Right lobe of liver (tissue), 6 donors: ENCODE measurements around the gene TNIP2. TPM values are rescaled to one million over a fixed set of nuclear protein-coding genes. Genes with fewer than 3 reads are reported as not detected.
A peak's percentile ranks its signal among the peaks of the same experiment; 100 is the strongest.

Experiments
- ATAC-seq, 4 donors: fragments of 200-7000 bp; cut with Tn5 transposase; one replicate each; pipeline ENCODE4 v1.9.1; 2020; ENCODE audit warnings: mild to moderate bottlenecking in 4 of 4, moderate library complexity in 4 of 4
- DNase-seq, 3 donors: peaks; one replicate each; pipeline ENCODE4 v3.0.0-alpha.2; 2020
- H3K27ac ChIP-seq, 3 donors: fragments of 200-600 bp; one replicate each; pipeline ENCODE4 v1.8.0; 2022
- H3K27me3 ChIP-seq, 2 donors: fragments of 200-600 bp; one replicate each; pipeline ENCODE4 v1.8.0; 2022
- H3K36me3 ChIP-seq, 4 donors: fragments of 200-600 bp; sonication (generic) in 1 of 4; one replicate each; pipeline versions ENCODE4 v1.5.1 to v1.8.0; 2017 to 2022; ENCODE audit warnings: control low read depth in 1 of 4
- H3K4me1 ChIP-seq, 4 donors: fragments of 200-600 bp; sonication (generic) in 1 of 4; one replicate each; pipeline versions ENCODE4 v1.5.1 to v1.8.0; 2017 to 2022; ENCODE audit warnings: control low read depth in 1 of 4
- H3K4me3 ChIP-seq, 3 donors: fragments of 200-600 bp; one replicate each; pipeline ENCODE4 v1.8.0; 2022
- H3K9me3 ChIP-seq, 4 donors: fragments of 200-600 bp; sonication (generic) in 1 of 4; one replicate each; pipeline versions ENCODE4 v1.5.1 to v1.8.0; 2017 to 2022; ENCODE audit warnings: control low read depth in 1 of 4
- POLR2A ChIP-seq: fragments of 450-650 bp; IDR thresholded peaks from one replicate; pipeline ENCODE4 v1.6.1; 2017; ENCODE audit warnings: antibody characterized with exemption, mild to moderate bottlenecking
- WGBS: methylation state at CpG from one replicate; pipeline ENCODE4 v1.1.6; 2018; ENCODE audit warnings: low coverage, low lambda C conversion rate; ENCODE audit not compliant: insufficient coverage; ENCODE audit errors: missing lambda C conversion rate; 5-methylcytosine and 5-hydroxymethylcytosine counted together
- intact Hi-C, 2 donors: fragments of 100-400 bp; cut with DNase I; formaldehyde crosslinking; loops; one replicate each; pipeline versions ENCODE4 v1.11.2 to v1.14.1; 2022
- total RNA-seq, 6 experiments: library from RNA; depleted of rRNA in 2 of 6; stranded (reverse); fragments of >200 nt in 2 of 6; fragmentation: NEBNext Ultra II Directional in 3 of 6; extraction: Animal tissue kit (Norgen Biotek cat#: 25700) in 3 of 6; gene quantifications; one replicate each; pipeline versions ENCODE4 v1.1.0 to v1.2.4, GENCODE V29; 2016 to 2023
- TF ChIP-seq, protein P1 (sequence below), 4 donors: fragments of 200-600 bp in 3 of 4; fragments of 450-650 bp in 1 of 4; IDR thresholded peaks; one replicate each; pipeline versions ENCODE4 v1.5.1 to v1.8.0; 2016 to 2022; ENCODE audit warnings: antibody characterized with exemption in 4 of 4, mild to moderate bottlenecking in 2 of 4
- donor health status: DM: no; HTN: yes; CAD: no.
- donor health status: DM: no; HTN: no; CAD: no.
- donor health status: DM: no; HTN: no; CAD: no.
- donor health status: DM: no; HTN: yes; CAD: no.
- donor health status: DM: no; HTN: yes; CAD: no.

Gene TNIP2
- total RNA-seq, 6 experiments from 2014 or later = 9.7 to 40.6 (median 18.8) TPM

DNA sequence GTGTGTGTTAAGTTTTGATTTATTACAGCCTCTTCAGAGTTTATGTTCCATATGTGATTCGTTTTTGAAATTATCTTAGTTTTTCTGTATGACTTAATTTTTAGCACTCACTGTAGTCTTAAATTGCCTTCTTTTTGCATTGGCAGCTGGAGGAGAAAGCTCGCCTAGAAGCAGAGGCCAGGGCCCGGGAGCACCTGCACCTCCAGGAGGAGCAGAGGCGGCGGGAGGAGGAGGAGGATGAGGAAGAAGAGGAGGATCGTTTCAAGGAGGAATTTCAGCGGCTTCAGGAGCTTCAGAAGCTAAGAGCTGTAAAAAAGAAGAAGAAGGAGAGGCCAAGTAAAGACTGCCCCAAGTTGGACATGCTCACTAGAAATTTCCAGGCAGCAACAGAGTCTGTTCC lies 56.6 kb downstream of the TNIP2 start:
- no peaks in the 10 kb centered on the region for H3K27me3 ChIP-seq
- WGBS = 87% methylated on average over 3 of the region's 7 CpGs
- no peak for DNase-seq
- TF ChIP-seq, protein P1, sequence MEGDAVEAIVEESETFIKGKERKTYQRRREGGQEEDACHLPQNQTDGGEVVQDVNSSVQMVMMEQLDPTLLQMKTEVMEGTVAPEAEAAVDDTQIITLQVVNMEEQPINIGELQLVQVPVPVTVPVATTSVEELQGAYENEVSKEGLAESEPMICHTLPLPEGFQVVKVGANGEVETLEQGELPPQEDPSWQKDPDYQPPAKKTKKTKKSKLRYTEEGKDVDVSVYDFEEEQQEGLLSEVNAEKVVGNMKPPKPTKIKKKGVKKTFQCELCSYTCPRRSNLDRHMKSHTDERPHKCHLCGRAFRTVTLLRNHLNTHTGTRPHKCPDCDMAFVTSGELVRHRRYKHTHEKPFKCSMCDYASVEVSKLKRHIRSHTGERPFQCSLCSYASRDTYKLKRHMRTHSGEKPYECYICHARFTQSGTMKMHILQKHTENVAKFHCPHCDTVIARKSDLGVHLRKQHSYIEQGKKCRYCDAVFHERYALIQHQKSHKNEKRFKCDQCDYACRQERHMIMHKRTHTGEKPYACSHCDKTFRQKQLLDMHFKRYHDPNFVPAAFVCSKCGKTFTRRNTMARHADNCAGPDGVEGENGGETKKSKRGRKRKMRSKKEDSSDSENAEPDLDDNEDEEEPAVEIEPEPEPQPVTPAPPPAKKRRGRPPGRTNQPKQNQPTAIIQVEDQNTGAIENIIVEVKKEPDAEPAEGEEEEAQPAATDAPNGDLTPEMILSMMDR (IDR thresholded peaks at IDR 0.05) = no peak
- no peak for TF ChIP-seq POLR2A
- H3K4me1 ChIP-seq = peaks cover 0 to 19% (median 9%) of the 10 kb centered on the region in 4 donors
- intact Hi-C loops = no loop called here
- no peak overlapping the region for H3K27ac ChIP-seq
- H3K4me3 ChIP-seq = no peak overlapping the region
- no peaks in the 10 kb centered on the region for H3K9me3 ChIP-seq
- peaks cover 0 to 74% (median 26%) of the 10 kb centered on the region in 4 donors for H3K36me3 ChIP-seq
- ATAC-seq = no peak

GRCh38 chr4:2698951-2699505 lies 57.1 kb downstream of the TNIP2 start:
- intact Hi-C loops = no loop called here
- ATAC-seq = peak; percentile 77 to 86 (median 82)
- Histone ChIP-seq H3K27ac (peak overlapping the region in 2 of 3 donors; percentile 38 to 52), H3K4me1 (peaks cover 0 to 19% (median 9%) of the 10 kb centered on the region in 4 donors), H3K36me3 (peaks cover 0 to 79% (median 26%) of the 10 kb centered on the region in 4 donors), H3K27me3 (no peaks in the 10 kb centered on the region), H3K9me3 (no peaks in the 10 kb centered on the region), H3K4me3 (no peak overlapping the region)
- peak; percentile 59 to 89 (median 80) for DNase-seq
- WGBS = 71% methylated on average over 12 of the region's 12 CpGs
- TF ChIP-seq, protein P1 (IDR thresholded peaks at IDR 0.05) = no peak
- TF ChIP-seq POLR2A = no peak

DNA sequence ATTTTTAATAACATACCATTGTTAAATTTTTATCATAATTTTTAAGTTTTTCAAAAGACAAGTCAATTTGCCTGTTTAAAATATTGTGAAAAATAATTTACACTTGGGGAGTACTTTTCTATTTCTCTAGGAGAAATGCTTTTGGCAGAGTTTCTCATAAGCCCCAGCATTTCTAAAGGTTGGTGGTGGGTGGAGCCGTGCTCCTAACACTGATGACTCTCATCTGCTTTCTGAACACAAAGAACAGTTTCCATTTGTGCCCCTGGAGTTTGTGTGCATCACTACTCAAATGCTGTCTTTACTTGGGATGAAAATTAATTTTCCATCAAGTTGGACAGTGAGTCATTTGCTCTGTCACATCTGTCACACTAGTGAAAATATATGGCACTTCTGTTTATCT lies 57.6 kb downstream of the TNIP2 start:
- 75% methylated on average over 1 of the region's 1 CpG for WGBS
- Histone ChIP-seq H3K27me3 (no peaks in the 10 kb centered on the region), H3K4me1 (peaks cover 0 to 19% (median 9%) of the 10 kb centered on the region in 4 donors), H3K9me3 (no peaks in the 10 kb centered on the region), H3K4me3 (no peak overlapping the region), H3K27ac (peak overlapping the region in 2 of 3 donors; percentile 38 to 52), H3K36me3 (peaks cover 0 to 79% (median 25%) of the 10 kb centered on the region in 4 donors)
- TF ChIP-seq, protein P1 (IDR thresholded peaks at IDR 0.05) = no peak
- no peak for TF ChIP-seq POLR2A
- DNase-seq (no peak), ATAC-seq (no peak)
- intact Hi-C loops = no loop called here

GRCh38 chr4:2697995-2698414 lies 58.1 kb downstream of the TNIP2 start:
- H3K4me3 ChIP-seq = no peak overlapping the region
- TF ChIP-seq, protein P1 (IDR thresholded peaks at IDR 0.05) = no peak
- no peak for TF ChIP-seq POLR2A
- 50% methylated on average over 7 of the region's 8 CpGs for WGBS
- intact Hi-C loops = no loop called here
- H3K4me1 ChIP-seq = peaks cover 0 to 19% (median 9%) of the 10 kb centered on the region in 4 donors
- peak; percentile 41 to 90 (median 88) for DNase-seq
- ATAC-seq = peak; percentile 65 to 91 (median 87)
- no peaks in the 10 kb centered on the region for H3K27me3 ChIP-seq
- H3K36me3 ChIP-seq = peaks cover 0 to 79% (median 23%) of the 10 kb centered on the region in 4 donors
- H3K9me3 ChIP-seq = no peaks in the 10 kb centered on the region
- peak overlapping the region in 2 of 3 donors; percentile 51 to 66 for H3K27ac ChIP-seq
